ENCODE data around the gene RBCK1.

DNA sequence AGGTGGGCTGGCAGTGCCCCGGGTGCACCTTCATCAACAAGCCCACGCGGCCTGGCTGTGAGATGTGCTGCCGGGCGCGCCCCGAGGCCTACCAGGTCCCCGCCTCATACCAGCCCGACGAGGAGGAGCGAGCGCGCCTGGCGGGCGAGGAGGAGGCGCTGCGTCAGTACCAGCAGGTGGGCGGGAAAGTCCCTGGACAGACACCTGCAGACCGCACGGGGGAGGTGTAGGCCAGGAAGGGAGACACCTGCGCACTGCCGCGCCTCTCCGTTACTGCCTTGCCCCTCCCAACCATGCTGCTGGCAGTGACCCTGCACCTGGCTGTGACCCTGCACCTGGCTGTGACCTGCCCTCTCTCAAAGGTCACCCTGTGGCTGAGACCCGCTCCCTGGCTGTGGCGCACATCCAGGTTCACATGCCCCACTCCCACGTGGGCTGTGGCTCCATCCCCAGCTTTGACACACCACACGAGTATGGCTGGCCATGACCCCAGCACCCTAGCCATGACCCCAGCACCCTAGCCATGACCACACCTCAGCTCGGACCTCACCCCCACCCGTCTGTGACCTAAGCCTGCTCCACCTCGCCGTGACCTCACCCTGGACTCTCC lies 11.6 kb downstream of the RBCK1 start:
- TF ChIP-seq CTCF (conservative IDR thresholded peaks at IDR 0.05; ENCODE audit: low read length), result no peak
- TF ChIP-seq EZH2phosphoT487 (IDR thresholded peaks at IDR 0.05; ENCODE audit: borderline replicate concordance), result no peak
